H1 (cell line): ENCODE results near the gene NCK2. TPM values are rescaled to one million over a fixed set of nuclear protein-coding genes. Genes with fewer than 3 reads are reported as not detected.

Source experiments
- CTCF ChIA-PET: fragments of 300-600 bp; sonication (Branson Sonifier 250); formaldehyde crosslinking; loops from one replicate; lab custom pipeline; 2021; ENCODE audit not compliant: partially characterized antibody; lab: Charles Lee
- POLR2A ChIA-PET: fragments of 300-600 bp; sonication (Branson Sonifier 250); formaldehyde crosslinking; loops from one replicate; lab custom pipeline; 2021; ENCODE audit warnings: inconsistent platforms; ENCODE audit not compliant: partially characterized antibody; lab: Charles Lee
- DNase-seq, 2 experiments: peaks; one replicate each; pipeline versions ENCODE4 v3.0.0 to v3.0.0-alpha.2; 2010 to 2022; ENCODE audit warnings: low spot score in 2 of 2, low read depth in 1 of 2, mixed read lengths in 1 of 2
- FAIRE-seq: peaks from 2 replicates; lab custom pipeline; 2011; peaks lifted over from hg19 to GRCh38; lab: Jason Lieb, UNC
- H2AFZ ChIP-seq: 2 replicates; pipeline ENCODE4 v1.8.1; 2012; ENCODE audit warnings: low read length, inconsistent platforms
- H2AK5ac ChIP-seq: 2 replicates; pipeline ENCODE4 v1.6.1; 2013; ENCODE audit warnings: low read depth, low read length
- H2BK120ac ChIP-seq: replicated peaks from 2 replicates; pipeline ENCODE3; 2013; ENCODE audit warnings: low read depth, low read length, inconsistent platforms
- H2BK12ac ChIP-seq: 2 replicates; pipeline ENCODE4 v1.6.1; 2013; ENCODE audit warnings: low read depth, low read length
- H2BK15ac ChIP-seq: 2 replicates; pipeline ENCODE4 v1.6.1; 2013; ENCODE audit warnings: low read length
- H2BK20ac ChIP-seq: 2 replicates; pipeline ENCODE4 v1.6.1; 2013; ENCODE audit warnings: low read length
- H2BK5ac ChIP-seq: 2 replicates; pipeline ENCODE4 v1.6.1; 2013; ENCODE audit warnings: low read depth, low read length
- H3K14ac ChIP-seq: 2 replicates; pipeline ENCODE4 v1.6.1; 2013; ENCODE audit warnings: inconsistent platforms; ENCODE audit not compliant: insufficient read length
- H3K18ac ChIP-seq: 2 replicates; pipeline ENCODE4 v1.6.1; 2013; ENCODE audit warnings: low read length; ENCODE audit errors: extremely low read depth
- H3K23ac ChIP-seq: 2 replicates; pipeline ENCODE4 v1.6.1; 2013; ENCODE audit warnings: inconsistent platforms; ENCODE audit not compliant: insufficient read length
- H3K23me2 ChIP-seq: 2 replicates; pipeline ENCODE4 v1.6.1; 2013; ENCODE audit warnings: low read depth, low read length
- H3K27ac ChIP-seq: 2 replicates; pipeline ENCODE4 v1.6.1; 2011; ENCODE audit warnings: low read depth, low read length, inconsistent platforms
- H3K27me3 ChIP-seq, 4 experiments: replicated peaks in 1 of 4; 1 replicate in 1 of 4; 2 replicates in 3 of 4; pipeline versions ENCODE4 v1.6.1 to v1.8.1; 2011 to 2013; ENCODE audit warnings: low read length in 3 of 4, mild to moderate bottlenecking in 3 of 4, inconsistent platforms in 2 of 4, mixed read lengths in 2 of 4, moderate library complexity in 1 of 4; ENCODE audit not compliant: control insufficient read depth in 3 of 4, insufficient read depth in 3 of 4; ENCODE audit errors: extremely low read depth in 1 of 4
- H3K36me3 ChIP-seq, 4 experiments: 2 replicates each; pipeline versions ENCODE4 v1.6.1 to v1.8.1; 2011 to 2013; ENCODE audit warnings: mild to moderate bottlenecking in 4 of 4, low read length in 3 of 4, moderate library complexity in 2 of 4, control low read depth in 1 of 4, inconsistent platforms in 1 of 4; ENCODE audit not compliant: insufficient read depth in 4 of 4, control insufficient read depth in 2 of 4
- H3K4ac ChIP-seq: replicated peaks from 2 replicates; pipeline ENCODE3; 2013; ENCODE audit warnings: low read length, low read depth, mixed read lengths, inconsistent platforms; ENCODE audit not compliant: insufficient read length
- H3K4me1 ChIP-seq, 4 experiments: replicated peaks in 1 of 4; 1 replicate in 1 of 4; 2 replicates in 3 of 4; pipeline versions ENCODE4 v1.6.1 to v1.8.1; 2011 to 2013; ENCODE audit warnings: low read length in 3 of 4, inconsistent platforms in 2 of 4, mixed read lengths in 1 of 4; ENCODE audit not compliant: insufficient read depth in 4 of 4, control insufficient read depth in 3 of 4
- H3K4me2 ChIP-seq, 2 experiments: 2 replicates each; pipeline versions ENCODE4 v1.6.1 to v1.8.1; 2011 to 2013; ENCODE audit warnings: low read depth in 2 of 2, low read length in 2 of 2, control low read depth in 1 of 2, inconsistent platforms in 1 of 2, mild to moderate bottlenecking in 1 of 2; ENCODE audit not compliant: insufficient read depth in 1 of 2
- H3K4me3 ChIP-seq, 4 experiments: fragments of 200-600, 300-600 bp in 1 of 4; sonication (generic), shearing (Covaris generic), sonication (Bioruptor Twin) in 1 of 4; 2 replicates each; pipeline versions ENCODE4 v1.5.1 to v1.8.1; 2011 to 2016; ENCODE audit warnings: low read length in 4 of 4, low read depth in 3 of 4, control low read depth in 2 of 4, inconsistent platforms in 2 of 4, mild to moderate bottlenecking in 2 of 4, mixed read lengths in 1 of 4, moderate library complexity in 1 of 4; ENCODE audit not compliant: insufficient read depth in 2 of 4; ENCODE audit errors: extremely low read depth in 1 of 4
- H3K56ac ChIP-seq: replicated peaks from 2 replicates; pipeline ENCODE3; 2013; ENCODE audit warnings: low read depth, mild to moderate bottlenecking, mixed read lengths, low read length, inconsistent platforms; ENCODE audit not compliant: insufficient read length
- H3K79me1 ChIP-seq: 2 replicates; pipeline ENCODE4 v1.6.1; 2013; ENCODE audit warnings: low read depth, low read length, control low read depth
- H3K79me2 ChIP-seq, 2 experiments: 2 replicates each; pipeline versions ENCODE4 v1.6.1 to v1.8.1; 2012 to 2013; ENCODE audit warnings: low read length in 2 of 2, mild to moderate bottlenecking in 2 of 2, inconsistent platforms in 1 of 2; ENCODE audit not compliant: insufficient read depth in 2 of 2, control insufficient read depth in 1 of 2
- H3K9ac ChIP-seq, 4 experiments: replicated peaks in 1 of 4; 1 replicate in 1 of 4; 2 replicates in 3 of 4; pipeline versions ENCODE4 v1.6.1 to v1.8.1; 2011 to 2013; ENCODE audit warnings: low read depth in 3 of 4, low read length in 3 of 4, control low read depth in 2 of 4, mild to moderate bottlenecking in 2 of 4, moderate library complexity in 2 of 4, inconsistent platforms in 1 of 4; ENCODE audit errors: extremely low read depth in 1 of 4
- H3K9me3 ChIP-seq, 2 experiments: 2 replicates each; pipeline versions ENCODE4 v1.6.1 to v1.8.1; 2012 to 2013; ENCODE audit warnings: mild to moderate bottlenecking in 2 of 2, moderate library complexity in 2 of 2, control low read depth in 1 of 2, inconsistent platforms in 1 of 2, low read depth in 1 of 2, low read length in 1 of 2, mixed read lengths in 1 of 2; ENCODE audit not compliant: insufficient read depth in 2 of 2
- H4K20me1 ChIP-seq, 2 experiments: replicated peaks in 1 of 2; 2 replicates each; pipeline versions ENCODE3 to v1.8.1; 2011 to 2013; ENCODE audit warnings: inconsistent platforms in 2 of 2, low read length in 2 of 2, mild to moderate bottlenecking in 1 of 2; ENCODE audit not compliant: insufficient read depth in 2 of 2, control insufficient read depth in 1 of 2
- H4K5ac ChIP-seq: 2 replicates; pipeline ENCODE4 v1.6.1; 2013; ENCODE audit warnings: low read length, low read depth, mixed read lengths, inconsistent platforms; ENCODE audit not compliant: insufficient read length
- H4K8ac ChIP-seq: 2 replicates; pipeline ENCODE4 v1.8.0; 2013; ENCODE audit warnings: mild to moderate bottlenecking, moderate library complexity, low read length, inconsistent platforms; ENCODE audit not compliant: insufficient read depth; ENCODE audit errors: extremely low read depth
- H4K91ac ChIP-seq: replicated peaks from 2 replicates; pipeline ENCODE3; 2013; ENCODE audit warnings: low read length, mixed read lengths, inconsistent platforms; ENCODE audit not compliant: insufficient read length
- HDAC2 ChIP-seq, 2 experiments: fragments of 300-600 bp in 1 of 2; sonication (generic) in 1 of 2; IDR thresholded peaks; 2 replicates each; pipeline ENCODE4 v1.6.1; 2011 to 2012; ENCODE audit warnings: low read depth in 2 of 2, low read length in 2 of 2, mild to moderate bottlenecking in 2 of 2, moderate library complexity in 2 of 2, borderline replicate concordance in 1 of 2, inconsistent platforms in 1 of 2
- PHF8 ChIP-seq: fragments of 200-600 bp; sonication (generic); conservative IDR thresholded peaks from 2 replicates; pipeline ENCODE4 v1.7.1; 2012; ENCODE audit warnings: low read depth, mild to moderate bottlenecking, inconsistent platforms, low read length, moderate library complexity
- RAD21 ChIP-seq, 2 experiments: IDR thresholded peaks in 1 of 2; conservative IDR thresholded peaks in 1 of 2; 2 replicates each; pipeline ENCODE4 v1.6.1; 2011; ENCODE audit warnings: low read depth in 2 of 2, low read length in 2 of 2, improper control_type of control experiment in 1 of 2, inconsistent platforms in 1 of 2, mild to moderate bottlenecking in 1 of 2, moderate library complexity in 1 of 2
- SAP30 ChIP-seq: fragments of 300-600 bp; sonication (generic); IDR thresholded peaks from 2 replicates; pipeline ENCODE4 v1.7.1; 2012; ENCODE audit warnings: low read length, moderate library complexity, mild to moderate bottlenecking, inconsistent platforms; ENCODE audit not compliant: insufficient read depth, insufficient replicate concordance
- SIX5 ChIP-seq: IDR thresholded peaks from 2 replicates; pipeline ENCODE4 v1.6.1; 2011; ENCODE audit warnings: mild to moderate bottlenecking, low read depth, low read length
- SP2 ChIP-seq: IDR thresholded peaks from 2 replicates; pipeline ENCODE4 v1.6.1; 2012; ENCODE audit warnings: mild to moderate bottlenecking, low read length, inconsistent platforms
- SRF ChIP-seq: IDR thresholded peaks from 2 replicates; pipeline ENCODE4 v1.6.1; 2011; ENCODE audit warnings: mild to moderate bottlenecking, low read depth, low read length, moderate library complexity
- TAF1 ChIP-seq: IDR thresholded peaks from 2 replicates; pipeline ENCODE4 v1.6.1; 2011; ENCODE audit warnings: mild to moderate bottlenecking, low read depth, low read length
- TCF12 ChIP-seq: IDR thresholded peaks from 2 replicates; pipeline ENCODE4 v1.6.1; 2011; ENCODE audit warnings: low read depth, mild to moderate bottlenecking, low read length
- USF2 ChIP-seq: IDR thresholded peaks from 2 replicates; pipeline ENCODE4 v1.6.1; 2011; ENCODE audit warnings: low read length, improper control_type of control experiment
- YY1 ChIP-seq: IDR thresholded peaks from 2 replicates; pipeline ENCODE4 v1.6.1; 2011; ENCODE audit warnings: low read depth, mild to moderate bottlenecking, low read length
- WGBS, 2 experiments: shearing (Covaris generic) in 1 of 2; methylation state at CpG; one replicate each; pipeline versions ENCODE4 v1.1.6 to v1.1.7; 2013 to 2015; ENCODE audit warnings: low lambda C conversion rate in 2 of 2, mixed read lengths in 2 of 2, inconsistent platforms in 1 of 2, low coverage in 1 of 2, missing lambda C conversion rate in 1 of 2; ENCODE audit not compliant: insufficient replicate concordance in 2 of 2, insufficient coverage in 1 of 2, insufficient read length in 1 of 2; ENCODE audit errors: extremely low coverage in 1 of 2, missing lambda C conversion rate in 1 of 2; 5-methylcytosine and 5-hydroxymethylcytosine counted together
- polyA plus RNA-seq, 7 experiments: library from polyadenylated mRNA; depleted of rRNA in 3 of 7; stranded (reverse) in 5 of 7; unstranded in 2 of 7; fragments of >200 nt in 5 of 7; fragments of 200-250 nt in 2 of 7; gene quantifications; 1 replicate in 5 of 7; 2 replicates in 1 of 7; 4 replicates in 1 of 7; pipeline versions ENCODE4 v1.2.1 to v1.2.3, GENCODE V29; 2011 to 2013; ENCODE audit warnings: missing spikeins in 2 of 7, mixed read lengths in 2 of 7
- total RNA-seq: library from RNA; stranded (reverse); fragmentation: NEBNext Ultra II Directional; extraction: Animal tissue kit (Norgen Biotek cat#: 25700); gene quantifications from 2 replicates; pipeline ENCODE4 v1.2.1, GENCODE V29; 2021

The NCK2 gene
- total and polyA plus RNA-seq, 2 of the 8 experiments (the other 6 are each of a cell fraction or from before 2014, with no cell fraction given), result 30.3 to 65.7 TPM

GRCh38 chr2:105785095-105785847 is 40.6 kb downstream of the NCK2 start:
- Histone ChIP-seq H3K23me2 (no peaks in the 10 kb centered on the region; the same call in 1 of the 2 replicates), H4K5ac (no peak overlapping the region), H2BK5ac (no peak overlapping the region), H3K56ac (no peak overlapping the region), H4K20me1 (peaks cover 7 to 28% of the 10 kb centered on the region in 2 experiments), H3K27ac (no peak overlapping the region), H2BK12ac (no peak overlapping the region), H2BK120ac (no peak overlapping the region), H3K14ac (no peak overlapping the region), H3K36me3 (no peaks in the 10 kb centered on the region), H3K4me2 (no peak overlapping the region), H4K8ac (no peak overlapping the region), H2BK15ac (no peak overlapping the region), H3K9ac (no peak overlapping the region), H3K4ac (no peak overlapping the region), H2BK20ac (no peak overlapping the region), H3K79me1 (peaks cover 23% of the 10 kb centered on the region), H3K23ac (no peak overlapping the region), H3K4me1 (peaks cover 0 to 12% (median 3%) of the 10 kb centered on the region in 4 experiments; a peak in 6 of 7 replicates), H4K91ac (no peak overlapping the region), H3K4me3 (no peak overlapping the region), H3K18ac (no peak overlapping the region), H3K27me3 (no peaks in the 10 kb centered on the region), H2AFZ (no peak overlapping the region), H3K9me3 (no peaks in the 10 kb centered on the region), H2AK5ac (no peak overlapping the region), H3K79me2 (peaks cover 0 to 92% of the 10 kb centered on the region in 2 experiments; a peak in 3 of 4 replicates)
- DNase-seq (no peak), FAIRE-seq (no peak)
- ChIA-PET POLR2A (no interaction called here), CTCF (no interaction called here)
- WGBS, 2 experiments, result 84% methylated on average over 17 of the region's 17 CpGs; no CpG with 5 or more reads in 1 of the 2 experiments
- TF ChIP-seq TCF12 (no peak), PHF8 (no peak), SP2 (no peak), RAD21 (IDR thresholded peaks at IDR 0.05 in 1 of 2, conservative IDR thresholded peaks at IDR 0.05 in 1 of 2; ENCODE audit: low read depth in 2 of 2, low read length in 2 of 2) (no peak), SIX5 (no peak), TAF1 (no peak), SRF (no peak), YY1 (no peak), SAP30 (no peak), HDAC2 (IDR thresholded peaks at IDR 0.05; ENCODE audit: borderline replicate concordance in 1 of 2, low read depth in 2 of 2, low read length in 2 of 2) (no peak), USF2 (no peak)
